Retina (tissue), 1 donor: ENCODE data around the gene PCDHA9.
A peak's percentile ranks its signal among the peaks of the same experiment; 100 is the strongest.
"Not testable (repeated sequence)": the region's sequence is repeated elsewhere in the genome, so short reads cannot be mapped to it uniquely, and the experiment has no call there.

ENCODE experiments used
- DNase-seq: peaks from one replicate; pipeline ENCODE4 v3.0.0-alpha.2; 2016

The PCDHA9 gene

GRCh38 chr5:140848139-140849102 is at the start of gene PCDHA9:
TSS of gene PCDHA9 (plus strand) at chr5:140848382. CDS start at chr5:140848496, 114 bp downstream.
- DNase-seq, result not testable (repeated sequence)

GRCh38 chr5:140800816-140801493 is 47.2 kb upstream of the PCDHA9 start, which contains the start of gene PCDHA3:
TSS of gene PCDHA3 (plus strand) at chr5:140801057.
- peak; percentile 39 for DNase-seq

- no peak for DNase-seq
Observed at GRCh38 chr5:140801494-140801841, 46.7 kb upstream of the PCDHA9 start.

GRCh38 chr5:140802381-140802780 is 45.8 kb upstream of the PCDHA9 start:
- DNase-seq, result not testable (repeated sequence)

- no peak for DNase-seq
Observed at GRCh38 chr5:140802781-140803271, 45.4 kb upstream of the PCDHA9 start.

- no peak for DNase-seq
Observed at GRCh38 chr5:140806834-140807775, 41.1 kb upstream of the PCDHA9 start, which contains the start of gene PCDHA4. TSS of gene PCDHA4 (plus strand) at chr5:140807068.

- DNase-seq, result not testable (repeated sequence)
Observed at GRCh38 chr5:140808241-140808888, 39.8 kb upstream of the PCDHA9 start.

- DNase-seq, result no peak
Observed at GRCh38 chr5:140808889-140809291, 39.3 kb upstream of the PCDHA9 start.

GRCh38 chr5:140821375-140822280 is 26.6 kb upstream of the PCDHA9 start, which contains the start of gene PCDHA5:
TSS of gene PCDHA5 (plus strand) at chr5:140821613.
- no peak for DNase-seq

- DNase-seq, result no peak
Observed at GRCh38 chr5:140822281-140822629, 25.9 kb upstream of the PCDHA9 start.

- DNase-seq, result not testable (repeated sequence)
Observed at GRCh38 chr5:140822969-140823368, 25.2 kb upstream of the PCDHA9 start.

- DNase-seq, result no peak
Observed at GRCh38 chr5:140823475-140823874, 24.7 kb upstream of the PCDHA9 start.

GRCh38 chr5:140827704-140828361 is 20.3 kb upstream of the PCDHA9 start, which contains the start of gene PCDHA6:
TSS of gene PCDHA6 (plus strand) at chr5:140827960. CDS start at chr5:140828092, 132 bp downstream.
- no peak for DNase-seq

GRCh38 chr5:140828362-140828737 is 19.8 kb upstream of the PCDHA9 start:
- DNase-seq, result no peak

- not testable (repeated sequence) for DNase-seq
Observed at GRCh38 chr5:140829511-140830501, 18.4 kb upstream of the PCDHA9 start.

- no peak for DNase-seq
Observed at GRCh38 chr5:140833993-140834392, 14.2 kb upstream of the PCDHA9 start, which contains the start of gene PCDHA7. TSS of gene PCDHA7 (plus strand) at chr5:140834269. CDS start at chr5:140834384, 115 bp downstream.

GRCh38 chr5:140834439-140835008 is 13.7 kb upstream of the PCDHA9 start:
- DNase-seq, result peak; percentile 20
